Right hindlimb (tissue), 1 donor: ENCODE results near the gene LHX3.
A peak's percentile ranks its signal among the peaks of the same experiment; 100 is the strongest.

Experiments
- DNase-seq: peaks from one replicate; pipeline ENCODE4 v3.0.0-alpha.2; 2018

Gene LHX3

GRCh38 chr9:136204145-136204805, 653 bp downstream of the LHX3 start:
- DNase-seq, result no peak

- no peak for DNase-seq
Observed at GRCh38 chr9:136203408-136204144, 1.4 kb downstream of the LHX3 start.

GRCh38 chr9:136202454-136203407, 2.2 kb downstream of the LHX3 start:
- DNase-seq, result no peak

GRCh38 chr9:136201609-136202453, 3.1 kb downstream of the LHX3 start:
- peak; percentile 45 for DNase-seq

- DNase-seq, result no peak
Observed at GRCh38 chr9:136201174-136201573, 3.8 kb downstream of the LHX3 start.

GRCh38 chr9:136200424-136200823, 4.5 kb downstream of the LHX3 start:
- no peak for DNase-seq

- no peak for DNase-seq
Observed at GRCh38 chr9:136199391-136200288, 5.3 kb downstream of the LHX3 start.

GRCh38 chr9:136198605-136199083, 6.3 kb downstream of the LHX3 start:
- no peak for DNase-seq

- DNase-seq, result no peak
Observed at GRCh38 chr9:136197930-136198604, 6.9 kb downstream of the LHX3 start.

GRCh38 chr9:136197084-136197875, 7.6 kb downstream of the LHX3 start:
- no peak for DNase-seq

- no peak for DNase-seq
Observed at GRCh38 chr9:136196404-136197083, 8.4 kb downstream of the LHX3 start.

GRCh38 chr9:136194540-136194939, 10.4 kb downstream of the LHX3 start:
- no peak for DNase-seq

- DNase-seq, result no peak
Observed at GRCh38 chr9:136193891-136194279, 11.0 kb downstream of the LHX3 start.

GRCh38 chr9:136193127-136193890, 11.6 kb downstream of the LHX3 start:
- DNase-seq, result no peak

GRCh38 chr9:136192289-136193126, 12.4 kb downstream of the LHX3 start:
- no peak for DNase-seq

GRCh38 chr9:136191960-136192286, 13.0 kb downstream of the LHX3 start:
- DNase-seq, result no peak
